Islet of Langerhans (tissue), 1 donor: Measurements from ENCODE around the gene KAT2B.

Source experiments
- FAIRE-seq: peaks from one replicate; lab custom pipeline; 2011; peaks lifted over from hg19 to GRCh38; lab: Jason Lieb, UNC

KAT2B gene

GRCh38 chr3:20100151-20100550 lies 59.9 kb downstream of the KAT2B start:
- no peak for FAIRE-seq

GRCh38 chr3:20101041-20101440 lies 60.8 kb downstream of the KAT2B start:
- FAIRE-seq, result no peak

GRCh38 chr3:20103731-20104130 lies 63.5 kb downstream of the KAT2B start:
- FAIRE-seq, result no peak

- FAIRE-seq, result no peak
Observed at GRCh38 chr3:20104167-20104661, 64.0 kb downstream of the KAT2B start.

- FAIRE-seq, result no peak
Observed at GRCh38 chr3:20105513-20106280, 65.5 kb downstream of the KAT2B start.

GRCh38 chr3:20107722-20108121 lies 67.5 kb downstream of the KAT2B start:
- no peak for FAIRE-seq

GRCh38 chr3:20108869-20109268 lies 68.6 kb downstream of the KAT2B start:
- no peak for FAIRE-seq

- FAIRE-seq, result peak; percentile 47
Observed at GRCh38 chr3:20110826-20111225, 70.6 kb downstream of the KAT2B start.

GRCh38 chr3:20111836-20112235 lies 71.6 kb downstream of the KAT2B start:
- no peak for FAIRE-seq

- no peak for FAIRE-seq
Observed at GRCh38 chr3:20121088-20121487, 80.8 kb downstream of the KAT2B start.

GRCh38 chr3:20123131-20123652 lies 82.9 kb downstream of the KAT2B start:
- no peak for FAIRE-seq

- no peak for FAIRE-seq
Observed at GRCh38 chr3:20125289-20125688, 85.0 kb downstream of the KAT2B start.

- no peak for FAIRE-seq
Observed at GRCh38 chr3:20125897-20126296, 85.7 kb downstream of the KAT2B start.

- FAIRE-seq, result no peak
Observed at GRCh38 chr3:20128358-20128757, 88.1 kb downstream of the KAT2B start.

- peak; percentile 77 for FAIRE-seq
Observed at GRCh38 chr3:20130106-20130505, 89.9 kb downstream of the KAT2B start.

- peak; percentile 21 for FAIRE-seq
Observed at GRCh38 chr3:20136231-20136630, 96.0 kb downstream of the KAT2B start.

GRCh38 chr3:20137647-20138046 lies 97.4 kb downstream of the KAT2B start:
- FAIRE-seq, result no peak

GRCh38 chr3:20140881-20141280 lies 100.6 kb downstream of the KAT2B start:
- no peak for FAIRE-seq

- FAIRE-seq, result no peak
Observed at GRCh38 chr3:20141316-20141715, 101.1 kb downstream of the KAT2B start.

- FAIRE-seq, result no peak
Observed at GRCh38 chr3:20141851-20142250, 101.6 kb downstream of the KAT2B start.

GRCh38 chr3:20142517-20142916 lies 102.3 kb downstream of the KAT2B start:
- FAIRE-seq, result no peak

GRCh38 chr3:20143519-20143918 lies 103.3 kb downstream of the KAT2B start:
- no peak for FAIRE-seq

- FAIRE-seq, result no peak
Observed at GRCh38 chr3:20145874-20146273, 105.6 kb downstream of the KAT2B start.

- FAIRE-seq, result no peak
Observed at GRCh38 chr3:20146301-20146700, 106.1 kb downstream of the KAT2B start.
